Panc1 (cell line): ENCODE results near the gene DIP2C.

Source experiments
- POLR2AphosphoS5 ChIP-seq: IDR thresholded peaks from 2 replicates; pipeline ENCODE4 v1.6.1; 2012; ENCODE audit warnings: mild to moderate bottlenecking, low read depth, low read length, moderate library complexity
- TF ChIP-seq, protein P1 (sequence below): fragments of 450-650 bp; IDR thresholded peaks from 2 replicates; pipeline ENCODE4 v1.5.1; 2017; ENCODE audit warnings: mild to moderate bottlenecking
- TF ChIP-seq, protein P2 (sequence below), 2 experiments: IDR thresholded peaks; 2 replicates each; pipeline ENCODE4 v1.6.1; 2011 to 2012; ENCODE audit warnings: low read depth in 2 of 2, control low read depth in 1 of 2, low read length in 1 of 2, mild to moderate bottlenecking in 1 of 2, moderate library complexity in 1 of 2; ENCODE audit not compliant: insufficient read depth in 1 of 2

DNA sequence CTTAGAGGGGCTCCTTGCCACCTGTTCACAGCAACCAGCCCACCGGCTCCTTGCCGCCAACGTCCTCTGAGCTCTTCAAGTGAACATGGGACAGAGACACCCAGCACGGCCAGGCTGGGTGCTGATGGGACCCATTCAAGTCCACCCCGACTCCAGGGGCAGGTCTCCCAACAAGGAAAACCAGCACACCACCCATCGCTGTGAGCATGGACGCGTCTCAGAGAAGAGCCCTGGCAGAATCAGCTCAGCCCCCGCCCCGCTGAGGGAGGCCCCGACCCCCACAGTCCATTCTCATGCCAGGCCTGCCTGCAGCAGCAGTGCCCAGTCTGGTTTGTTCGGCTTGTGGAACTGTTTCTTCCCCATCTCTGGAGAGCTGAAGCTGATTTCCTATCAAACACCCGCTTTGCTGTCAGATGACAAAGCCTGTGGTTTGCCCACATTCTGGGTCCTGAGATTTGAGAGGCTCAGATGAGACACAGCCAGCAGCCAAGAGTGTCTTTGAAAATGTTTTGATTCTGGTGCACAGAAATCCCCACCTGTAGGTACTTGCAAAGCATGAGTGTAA, 337.6 kb downstream of the DIP2C start:
- TF ChIP-seq, protein P1, sequence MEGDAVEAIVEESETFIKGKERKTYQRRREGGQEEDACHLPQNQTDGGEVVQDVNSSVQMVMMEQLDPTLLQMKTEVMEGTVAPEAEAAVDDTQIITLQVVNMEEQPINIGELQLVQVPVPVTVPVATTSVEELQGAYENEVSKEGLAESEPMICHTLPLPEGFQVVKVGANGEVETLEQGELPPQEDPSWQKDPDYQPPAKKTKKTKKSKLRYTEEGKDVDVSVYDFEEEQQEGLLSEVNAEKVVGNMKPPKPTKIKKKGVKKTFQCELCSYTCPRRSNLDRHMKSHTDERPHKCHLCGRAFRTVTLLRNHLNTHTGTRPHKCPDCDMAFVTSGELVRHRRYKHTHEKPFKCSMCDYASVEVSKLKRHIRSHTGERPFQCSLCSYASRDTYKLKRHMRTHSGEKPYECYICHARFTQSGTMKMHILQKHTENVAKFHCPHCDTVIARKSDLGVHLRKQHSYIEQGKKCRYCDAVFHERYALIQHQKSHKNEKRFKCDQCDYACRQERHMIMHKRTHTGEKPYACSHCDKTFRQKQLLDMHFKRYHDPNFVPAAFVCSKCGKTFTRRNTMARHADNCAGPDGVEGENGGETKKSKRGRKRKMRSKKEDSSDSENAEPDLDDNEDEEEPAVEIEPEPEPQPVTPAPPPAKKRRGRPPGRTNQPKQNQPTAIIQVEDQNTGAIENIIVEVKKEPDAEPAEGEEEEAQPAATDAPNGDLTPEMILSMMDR = no peak
- TF ChIP-seq, protein P2, sequence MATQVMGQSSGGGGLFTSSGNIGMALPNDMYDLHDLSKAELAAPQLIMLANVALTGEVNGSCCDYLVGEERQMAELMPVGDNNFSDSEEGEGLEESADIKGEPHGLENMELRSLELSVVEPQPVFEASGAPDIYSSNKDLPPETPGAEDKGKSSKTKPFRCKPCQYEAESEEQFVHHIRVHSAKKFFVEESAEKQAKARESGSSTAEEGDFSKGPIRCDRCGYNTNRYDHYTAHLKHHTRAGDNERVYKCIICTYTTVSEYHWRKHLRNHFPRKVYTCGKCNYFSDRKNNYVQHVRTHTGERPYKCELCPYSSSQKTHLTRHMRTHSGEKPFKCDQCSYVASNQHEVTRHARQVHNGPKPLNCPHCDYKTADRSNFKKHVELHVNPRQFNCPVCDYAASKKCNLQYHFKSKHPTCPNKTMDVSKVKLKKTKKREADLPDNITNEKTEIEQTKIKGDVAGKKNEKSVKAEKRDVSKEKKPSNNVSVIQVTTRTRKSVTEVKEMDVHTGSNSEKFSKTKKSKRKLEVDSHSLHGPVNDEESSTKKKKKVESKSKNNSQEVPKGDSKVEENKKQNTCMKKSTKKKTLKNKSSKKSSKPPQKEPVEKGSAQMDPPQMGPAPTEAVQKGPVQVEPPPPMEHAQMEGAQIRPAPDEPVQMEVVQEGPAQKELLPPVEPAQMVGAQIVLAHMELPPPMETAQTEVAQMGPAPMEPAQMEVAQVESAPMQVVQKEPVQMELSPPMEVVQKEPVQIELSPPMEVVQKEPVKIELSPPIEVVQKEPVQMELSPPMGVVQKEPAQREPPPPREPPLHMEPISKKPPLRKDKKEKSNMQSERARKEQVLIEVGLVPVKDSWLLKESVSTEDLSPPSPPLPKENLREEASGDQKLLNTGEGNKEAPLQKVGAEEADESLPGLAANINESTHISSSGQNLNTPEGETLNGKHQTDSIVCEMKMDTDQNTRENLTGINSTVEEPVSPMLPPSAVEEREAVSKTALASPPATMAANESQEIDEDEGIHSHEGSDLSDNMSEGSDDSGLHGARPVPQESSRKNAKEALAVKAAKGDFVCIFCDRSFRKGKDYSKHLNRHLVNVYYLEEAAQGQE (IDR thresholded peaks at IDR 0.05; ENCODE audit: insufficient read depth in 1 of 2, low read depth in 2 of 2, low read length in 1 of 2) = no peak
- no peak for TF ChIP-seq POLR2AphosphoS5
